ENCODE results near the gene REM1. TPM values are rescaled to one million over a fixed set of nuclear protein-coding genes. Genes with fewer than 3 reads are reported as not detected.

REM1 gene
- total RNA-seq, 1 experiment from 2014 or later: not detected

- no peak overlapping the region for H3K27ac Mint-ChIP-seq
- peaks cover 0 to 3% of the 10 kb centered on the region in 2 experiments; a peak in 1 of 4 replicates for H3K4me1 Mint-ChIP-seq
- no peaks in the 10 kb centered on the region; a peak in 2 of 5 replicates for H3K9me3 Mint-ChIP-seq
- Histone ChIP-seq H3K9me3 (ENCODE audit: control insufficient read depth, low read depth, low read length) (no peaks in the 10 kb centered on the region), H2BK15ac (ENCODE audit: low read depth, low read length) (no peak overlapping the region), H3K79me2 (ENCODE audit: insufficient read depth, low read length) (peaks cover 3% of the 10 kb centered on the region; the same call in 1 of the 2 replicates), H2AFZ (ENCODE audit: low read length) (no peak overlapping the region), H2AK5ac (ENCODE audit: insufficient read length, low read length) (no peak overlapping the region), H3K27ac (ENCODE audit: insufficient read length, low read depth, low read length) (no peak overlapping the region), H3K4me1 (ENCODE audit: insufficient read depth, low read length) (no peaks in the 10 kb centered on the region; the same call in 1 of the 2 replicates), H3K14ac (ENCODE audit: insufficient read depth, low read length) (no peak overlapping the region), H3T11ph (ENCODE audit: low read length) (no peak overlapping the region), H2BK20ac (ENCODE audit: low read depth, low read length, poor library complexity, severe bottlenecking) (no peak overlapping the region), H3K27me3 (ENCODE audit: insufficient read depth, low read length) (no peaks in the 10 kb centered on the region), H3K56ac (ENCODE audit: insufficient read length, low read depth, low read length) (no peak overlapping the region), H3K4me2 (ENCODE audit: insufficient read depth, insufficient read length, low read length) (no peak overlapping the region), H3K79me1 (ENCODE audit: insufficient read depth, low read depth, low read length, poor library complexity, severe bottlenecking) (peaks cover 6% of the 10 kb centered on the region), H4K8ac (replicated peaks; ENCODE audit: insufficient read length, low read depth, low read length) (no peak overlapping the region), H4K91ac (ENCODE audit: insufficient read length, low read depth, low read length) (no peak overlapping the region), H3K23ac (ENCODE audit: insufficient read length, low read depth, low read length) (no peak overlapping the region), H2BK120ac (ENCODE audit: low read depth, low read length, poor library complexity, severe bottlenecking) (no peak overlapping the region), H3K18ac (ENCODE audit: insufficient read length, low read depth, low read length) (no peak overlapping the region), H2BK5ac (ENCODE audit: insufficient read length, low read length) (no peak overlapping the region), H3K9ac (ENCODE audit: extremely low read depth, insufficient read length, low read length) (no peak overlapping the region), H4K5ac (ENCODE audit: insufficient read length, low read depth, low read length) (no peak overlapping the region), H2BK12ac (ENCODE audit: insufficient read length, low read depth, low read length) (no peak overlapping the region), H3K4ac (ENCODE audit: low read depth, low read length) (no peak overlapping the region), H4K20me1 (ENCODE audit: control insufficient read depth, insufficient read depth, insufficient read length) (peaks cover 2% of the 10 kb centered on the region), H3K23me2 (ENCODE audit: insufficient read length, low read depth, low read length, poor library complexity, severe bottlenecking) (peaks cover 4% of the 10 kb centered on the region)
- no peak overlapping the region for H3K4me3 Mint-ChIP-seq
- peaks cover 2% of the 10 kb centered on the region; the same call in 1 of the 2 replicates for H3K27me3 Mint-ChIP-seq (ENCODE audit: low read depth)
- no peak for TF ChIP-seq CTCF (conservative IDR thresholded peaks at IDR 0.05)
- WGBS (ENCODE audit: extremely low coverage, insufficient read length, low lambda C conversion rate): no CpG with 5 or more reads among the region's 2 CpGs
- H3K36me3 Mint-ChIP-seq (ENCODE audit: insufficient read depth in 1 of 3, low read depth in 3 of 3): peaks cover 0 to 23% (median 8%) of the 10 kb centered on the region in 3 experiments; a peak in 6 of 7 replicates
- no peak for DNase-seq
These were observed 41.6 kb downstream of the REM1 start for GRCh38 chr20:31516651-31517050.
